GM19438 (cell line): ENCODE results near the gene DUS3L.
A peak's percentile ranks its signal among the peaks of the same experiment; 100 is the strongest.

Experiments used
- ATAC-seq: cut with Tn5 transposase; IDR thresholded peaks from one replicate; pipeline ENCODE4 v1.9.1; 2021; ENCODE audit warnings: low read depth; ENCODE audit not compliant: unreplicated experiment

DUS3L gene, protein sequence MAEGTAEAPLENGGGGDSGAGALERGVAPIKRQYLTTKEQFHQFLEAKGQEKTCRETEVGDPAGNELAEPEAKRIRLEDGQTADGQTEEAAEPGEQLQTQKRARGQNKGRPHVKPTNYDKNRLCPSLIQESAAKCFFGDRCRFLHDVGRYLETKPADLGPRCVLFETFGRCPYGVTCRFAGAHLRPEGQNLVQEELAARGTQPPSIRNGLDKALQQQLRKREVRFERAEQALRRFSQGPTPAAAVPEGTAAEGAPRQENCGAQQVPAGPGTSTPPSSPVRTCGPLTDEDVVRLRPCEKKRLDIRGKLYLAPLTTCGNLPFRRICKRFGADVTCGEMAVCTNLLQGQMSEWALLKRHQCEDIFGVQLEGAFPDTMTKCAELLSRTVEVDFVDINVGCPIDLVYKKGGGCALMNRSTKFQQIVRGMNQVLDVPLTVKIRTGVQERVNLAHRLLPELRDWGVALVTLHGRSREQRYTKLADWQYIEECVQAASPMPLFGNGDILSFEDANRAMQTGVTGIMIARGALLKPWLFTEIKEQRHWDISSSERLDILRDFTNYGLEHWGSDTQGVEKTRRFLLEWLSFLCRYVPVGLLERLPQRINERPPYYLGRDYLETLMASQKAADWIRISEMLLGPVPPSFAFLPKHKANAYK

DNA sequence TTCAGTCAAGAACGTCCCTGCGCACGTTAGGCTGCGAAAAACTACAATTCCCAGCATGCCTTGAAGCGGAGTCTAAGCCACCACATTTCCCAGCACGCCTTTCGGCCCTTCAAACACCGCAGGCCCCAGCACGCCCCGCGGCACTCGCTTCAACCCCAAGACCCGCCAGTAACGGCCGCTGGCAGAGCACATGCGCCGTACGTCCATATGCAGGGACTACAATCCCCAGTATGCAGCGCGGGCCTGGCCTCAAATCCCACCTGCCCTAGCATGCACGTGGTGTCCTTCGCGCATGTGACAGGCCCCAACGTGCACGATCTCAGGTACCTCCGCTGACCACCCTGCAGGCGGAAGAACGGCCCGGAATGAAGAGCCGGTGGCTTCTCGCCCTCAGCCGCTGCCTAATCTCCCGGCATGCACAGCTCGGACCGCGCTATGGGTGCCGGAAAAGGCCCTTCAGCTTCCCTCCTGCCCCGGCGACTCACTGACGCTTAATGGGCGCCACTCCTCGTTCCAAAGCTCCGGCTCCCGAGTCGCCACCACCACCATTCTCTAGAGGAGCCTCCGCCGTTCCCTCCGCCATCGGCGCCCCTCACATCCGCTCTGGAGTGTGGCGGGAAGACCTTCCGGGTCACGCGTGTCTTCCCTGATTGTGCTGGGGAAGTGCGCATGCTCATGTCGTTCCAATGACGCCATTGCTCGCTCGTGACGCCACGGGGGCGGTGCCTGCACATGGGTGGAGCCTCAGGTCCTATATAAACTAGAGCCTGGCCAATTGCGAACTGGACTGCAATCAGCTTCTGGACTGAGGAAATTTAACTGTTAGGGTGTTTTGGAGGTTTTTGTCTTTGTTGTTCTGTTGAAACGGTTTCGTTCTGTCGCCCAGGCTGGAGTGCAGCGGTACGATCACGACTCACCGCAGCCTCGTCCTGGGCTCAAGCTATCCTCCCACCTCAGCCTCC, at the start of gene DUS3L:
TSS of gene DUS3L (minus strand) at position 605 of the 962 bp plus-strand sequence. CDS start at position 583, 22 bp downstream.
- peak; percentile 80 for ATAC-seq

DNA sequence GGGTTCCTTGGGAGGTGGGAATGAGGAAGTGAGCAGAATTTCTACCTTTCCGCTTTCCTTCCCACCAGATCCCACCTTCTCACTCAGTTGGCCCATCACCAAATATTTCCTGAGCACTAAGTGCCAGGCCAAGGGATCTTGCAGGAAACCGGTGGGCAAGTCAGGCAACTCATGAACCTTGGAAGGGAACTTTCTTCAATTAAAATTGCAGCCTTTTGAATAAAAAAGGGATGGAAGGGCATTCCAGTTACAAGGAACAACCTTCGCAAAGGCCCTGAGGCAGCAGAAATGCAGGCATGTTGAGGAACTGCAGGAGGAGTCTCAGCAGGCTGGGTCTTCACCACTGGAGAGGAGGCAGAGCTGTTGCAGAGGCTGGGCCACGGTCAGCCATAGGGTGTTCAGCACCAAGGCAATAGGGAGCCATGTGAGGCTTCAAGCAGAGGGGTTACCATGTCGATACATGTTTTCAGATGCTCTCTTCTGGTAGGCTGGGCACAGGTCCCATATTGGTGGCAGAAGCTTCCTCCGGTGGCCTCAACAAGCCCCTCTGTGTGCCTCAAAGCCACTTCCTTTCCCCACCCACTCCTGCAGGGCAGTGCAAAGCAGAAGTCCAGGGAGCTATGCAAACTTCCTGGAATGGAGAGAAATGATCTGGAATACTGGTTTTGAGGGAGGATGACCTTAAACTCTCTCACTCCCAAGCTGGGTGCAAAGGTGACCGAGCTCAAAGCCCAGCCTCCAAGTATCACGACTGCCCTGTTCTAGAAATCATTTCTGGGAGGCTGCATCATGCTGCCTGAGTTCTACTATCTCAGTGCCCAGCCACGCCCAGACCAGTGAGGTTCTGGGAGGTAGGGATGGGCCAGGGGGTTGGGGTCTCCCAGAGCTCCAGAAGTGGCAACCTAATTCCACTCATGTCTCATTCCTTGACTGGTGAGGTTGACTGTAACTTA, 48.4 kb upstream of the DUS3L start, which contains the start of gene FUT6:
TSS of gene FUT6 (minus strand) at position 638 of the 953 bp plus-strand sequence. CDS start 7,135 bp downstream, outside the sequence.
- no peak for ATAC-seq

DNA sequence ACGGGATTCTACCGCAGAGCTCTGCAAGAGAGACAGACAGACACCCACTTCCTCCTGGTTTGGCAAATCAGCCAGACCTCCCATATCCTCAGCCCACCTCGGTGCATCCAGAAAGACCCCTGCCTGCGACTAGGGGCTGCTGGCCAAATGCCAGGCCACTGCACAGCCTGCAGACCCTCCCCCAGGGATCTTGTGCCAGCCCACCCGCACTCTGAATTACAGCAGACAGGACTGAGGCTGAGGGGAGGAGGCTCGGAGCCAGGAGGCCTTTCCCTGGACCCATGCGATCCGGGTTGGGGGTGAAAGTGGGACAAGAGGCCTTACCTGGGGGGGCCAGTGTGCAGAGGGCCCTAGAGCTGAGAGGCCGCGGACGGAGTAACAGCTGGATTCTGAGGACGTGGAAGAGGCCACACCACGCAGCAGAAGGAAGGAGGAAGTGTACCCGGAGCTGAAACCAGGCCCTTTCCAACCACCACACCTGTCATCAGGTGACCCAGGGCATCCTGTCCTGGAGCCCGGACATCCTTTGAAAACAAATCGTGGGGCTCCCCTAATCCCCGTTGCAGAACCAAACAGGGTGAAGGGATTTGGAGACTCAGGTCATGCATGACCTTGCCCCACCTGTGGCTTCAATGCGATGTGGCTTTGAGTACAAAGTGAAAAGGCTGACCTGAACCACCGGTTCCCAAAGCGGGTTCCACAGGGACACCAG, 47.5 kb upstream of the DUS3L start:
- ATAC-seq, result no peak

DNA sequence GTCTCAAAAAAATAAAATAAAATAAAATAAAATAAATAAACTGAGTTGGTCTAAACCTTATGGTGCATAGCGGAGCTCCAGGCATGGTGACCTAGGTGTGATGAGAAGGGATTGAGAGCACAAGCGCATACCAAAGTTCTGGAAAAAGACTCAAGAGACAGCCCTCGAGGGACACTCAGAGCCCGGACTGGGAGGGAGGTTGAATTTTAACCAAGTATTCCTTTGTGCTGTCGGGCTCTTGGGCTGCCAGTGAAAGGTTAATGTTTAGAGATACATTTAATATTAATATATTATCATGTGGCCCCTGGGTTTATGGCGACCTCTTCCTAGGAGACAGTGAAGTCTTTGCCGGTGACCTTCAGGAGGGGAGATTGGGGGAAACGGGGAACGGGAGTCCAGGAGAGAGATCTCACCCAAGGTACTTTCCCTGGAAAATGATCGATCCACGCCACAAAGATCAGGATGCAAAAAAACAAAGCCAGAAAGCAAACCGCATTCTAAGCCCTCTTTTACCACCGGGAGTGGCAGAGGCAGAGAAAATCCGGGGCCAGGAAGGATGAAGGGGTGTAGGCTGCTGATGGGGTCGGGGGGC, 46.9 kb upstream of the DUS3L start:
- ATAC-seq, result no peak

DNA sequence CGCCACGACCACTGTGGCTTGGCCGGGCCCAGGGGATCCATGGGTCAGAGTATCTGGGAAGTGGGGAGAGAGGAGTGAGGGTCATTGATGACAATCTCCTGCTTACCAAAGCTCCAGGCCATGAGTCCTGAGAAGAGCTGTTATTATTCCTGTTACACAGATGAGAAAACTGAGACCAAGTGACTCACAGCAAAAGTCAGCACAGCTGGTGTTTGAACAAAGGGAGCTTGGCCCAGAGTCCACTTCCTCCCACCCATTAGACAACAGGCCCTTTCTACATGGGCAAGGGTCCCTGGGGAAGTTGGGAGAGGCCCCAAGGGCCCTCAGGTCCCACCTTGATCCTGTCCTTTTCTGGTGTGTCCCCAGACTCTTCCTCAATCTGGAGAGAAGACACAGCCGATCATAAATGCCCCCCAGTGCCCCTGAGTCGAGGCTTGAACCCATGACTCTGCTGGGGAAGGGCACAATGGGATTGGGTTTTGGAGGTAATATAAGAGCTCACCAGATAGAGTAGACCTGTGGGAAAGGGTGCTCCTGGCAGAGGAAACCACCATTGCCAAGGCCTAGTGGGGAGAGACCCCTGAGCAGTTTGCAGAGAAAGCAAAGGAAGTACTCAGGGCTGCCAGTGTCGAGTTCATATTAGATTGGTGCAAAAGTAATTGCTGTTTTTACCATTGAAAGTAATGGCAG, 41.7 kb upstream of the DUS3L start:
- no peak for ATAC-seq

DNA sequence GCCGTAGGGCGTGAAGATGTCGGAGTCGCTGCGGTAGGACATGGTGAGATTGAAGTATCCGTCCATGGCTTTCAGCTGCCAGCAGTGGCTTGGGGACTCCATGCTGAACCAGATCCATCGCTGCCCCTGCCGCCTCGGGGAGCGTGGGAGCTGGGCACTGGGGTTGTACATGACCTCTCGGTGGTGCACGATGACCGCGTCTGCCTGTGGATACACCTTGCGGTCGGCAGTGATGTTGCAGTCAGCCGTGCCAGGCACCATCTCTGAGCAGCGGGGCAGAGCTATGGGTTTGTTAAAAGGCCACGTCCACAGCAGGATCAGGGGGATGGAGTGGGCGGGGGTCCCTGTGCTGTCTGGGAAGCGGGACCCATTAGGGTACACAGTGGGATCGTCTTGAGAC, 41.1 kb upstream of the DUS3L start:
- ATAC-seq, result no peak

DNA sequence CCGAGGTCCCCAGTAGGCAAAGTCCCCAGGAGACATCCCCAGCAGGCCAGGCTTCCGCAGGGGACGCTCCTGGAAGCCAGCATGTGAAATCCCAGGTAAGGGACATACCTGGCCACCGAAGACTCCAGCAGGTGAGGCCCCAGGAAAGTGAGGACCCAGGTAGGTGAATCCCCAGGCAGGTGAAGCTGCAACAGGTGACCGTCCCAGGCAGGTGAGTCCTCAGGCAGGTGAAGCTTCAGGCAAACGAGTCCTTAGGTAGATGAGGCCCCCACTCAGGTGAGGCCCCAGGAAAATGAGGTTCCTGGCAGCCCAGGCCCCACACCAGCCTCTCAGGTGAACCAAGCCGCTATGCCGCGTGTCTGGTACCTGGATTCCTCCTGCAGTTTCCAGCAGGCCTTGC, 40.2 kb upstream of the DUS3L start:
- ATAC-seq, result no peak

DNA sequence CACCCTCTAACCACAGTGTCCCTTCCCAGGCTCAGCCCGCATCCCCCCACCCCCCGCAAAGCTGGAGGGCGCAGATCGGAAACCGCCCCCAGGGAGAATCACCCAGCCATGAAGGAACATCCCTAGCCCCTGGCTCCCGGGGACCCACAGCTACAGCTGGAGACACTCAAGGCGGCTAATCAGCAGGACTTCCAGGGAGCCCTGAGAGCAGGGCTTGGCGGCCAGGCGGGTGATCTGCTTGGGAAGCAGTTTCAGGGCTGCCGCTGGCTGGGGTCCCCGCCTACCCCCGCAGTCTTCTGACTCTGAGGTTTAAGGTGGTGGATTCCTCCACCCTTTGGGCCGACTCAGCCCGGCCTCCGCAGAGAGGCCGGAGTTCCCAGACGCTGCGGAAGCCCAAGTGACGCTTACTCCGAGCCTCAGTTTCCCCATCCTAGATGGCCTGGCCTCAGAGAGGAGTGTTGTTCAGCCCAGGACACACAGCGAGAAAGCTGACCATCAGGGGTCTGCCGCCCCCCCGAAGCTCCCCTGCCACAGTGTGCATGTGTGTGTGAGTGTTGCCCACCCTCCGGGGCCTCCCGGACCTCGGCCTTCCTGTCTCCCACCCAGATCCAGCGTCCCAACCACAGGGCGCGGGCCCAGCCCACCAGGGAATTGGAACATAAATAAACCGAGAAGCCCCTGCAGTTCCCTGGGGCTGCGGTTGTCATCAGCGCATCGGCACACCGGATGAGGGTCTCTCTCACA, 38.8 kb upstream of the DUS3L start:
- no peak for ATAC-seq

DNA sequence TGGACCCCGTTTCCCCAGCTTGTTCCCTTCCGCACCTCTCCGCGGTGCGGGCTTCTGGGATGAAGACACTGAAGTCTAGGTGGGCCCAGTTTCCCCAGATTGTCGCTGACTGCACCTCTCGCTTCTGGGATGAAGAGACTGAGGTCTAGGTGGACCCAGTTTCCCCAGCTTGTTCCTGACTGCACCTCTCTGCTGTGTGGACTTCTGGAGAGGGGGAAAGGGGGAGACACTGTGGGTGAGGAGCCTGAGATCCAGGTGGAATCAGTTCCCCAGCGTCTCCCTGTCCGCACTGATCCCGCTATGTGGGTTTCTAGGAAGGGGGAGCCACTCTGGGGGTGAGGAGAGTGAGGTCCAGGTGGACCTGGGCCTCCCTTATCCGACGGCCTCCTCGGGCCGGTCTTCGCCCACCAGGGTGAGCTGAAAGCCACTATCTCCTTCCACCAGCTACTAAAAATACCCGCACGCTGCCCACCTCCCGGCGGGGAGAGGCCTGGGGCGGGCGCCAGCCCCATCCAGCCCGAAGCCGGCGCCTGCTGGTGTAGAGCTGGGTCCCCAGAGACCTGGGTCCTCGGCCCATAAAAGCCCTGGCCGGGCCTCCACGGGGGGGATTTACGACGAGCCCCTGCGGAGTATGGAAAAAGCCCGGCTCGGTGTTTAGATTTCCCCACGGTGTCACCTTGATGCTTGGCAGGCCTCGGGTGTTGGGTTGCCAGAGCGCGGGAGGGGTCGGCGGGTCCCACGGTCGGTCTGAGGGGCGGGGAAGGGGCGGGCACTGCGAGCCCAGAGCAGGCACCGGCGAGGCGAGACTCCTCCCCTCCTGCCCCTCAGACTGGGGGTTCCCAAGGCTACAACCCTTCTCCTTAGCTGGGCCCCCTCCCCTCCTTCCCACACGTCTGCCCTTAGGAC, 38.0 kb upstream of the DUS3L start:
- no peak for ATAC-seq

DNA sequence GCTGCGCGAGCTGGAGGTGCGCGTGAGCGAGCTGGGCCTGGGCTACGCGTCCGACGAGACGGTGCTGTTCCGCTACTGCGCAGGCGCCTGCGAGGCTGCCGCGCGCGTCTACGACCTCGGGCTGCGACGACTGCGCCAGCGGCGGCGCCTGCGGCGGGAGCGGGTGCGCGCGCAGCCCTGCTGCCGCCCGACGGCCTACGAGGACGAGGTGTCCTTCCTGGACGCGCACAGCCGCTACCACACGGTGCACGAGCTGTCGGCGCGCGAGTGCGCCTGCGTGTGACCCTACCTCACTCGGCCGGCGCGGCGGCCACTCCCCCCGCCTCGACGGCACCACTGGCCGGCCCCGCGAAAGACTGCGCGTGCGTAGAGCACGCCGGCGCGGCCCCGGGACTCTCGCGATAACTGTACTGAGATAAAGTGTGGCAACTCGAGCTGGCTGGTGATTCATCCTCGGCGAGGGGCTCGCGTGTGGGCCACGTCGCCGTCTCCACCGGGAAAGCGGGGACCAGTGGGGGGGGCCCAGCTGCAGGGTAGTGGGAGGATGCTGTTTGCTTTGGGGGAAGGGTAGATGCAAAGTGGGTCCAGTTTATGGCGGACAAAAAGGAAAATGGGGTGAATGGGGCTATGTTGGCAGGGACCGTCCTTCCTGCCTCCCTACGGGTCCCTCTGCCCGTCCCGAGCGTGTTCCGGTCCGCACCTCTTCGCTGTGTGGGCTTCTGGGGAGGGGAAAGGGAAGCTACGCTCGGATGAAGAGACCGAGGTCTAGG, 37.1 kb upstream of the DUS3L start:
- peak; percentile 63 for ATAC-seq

DNA sequence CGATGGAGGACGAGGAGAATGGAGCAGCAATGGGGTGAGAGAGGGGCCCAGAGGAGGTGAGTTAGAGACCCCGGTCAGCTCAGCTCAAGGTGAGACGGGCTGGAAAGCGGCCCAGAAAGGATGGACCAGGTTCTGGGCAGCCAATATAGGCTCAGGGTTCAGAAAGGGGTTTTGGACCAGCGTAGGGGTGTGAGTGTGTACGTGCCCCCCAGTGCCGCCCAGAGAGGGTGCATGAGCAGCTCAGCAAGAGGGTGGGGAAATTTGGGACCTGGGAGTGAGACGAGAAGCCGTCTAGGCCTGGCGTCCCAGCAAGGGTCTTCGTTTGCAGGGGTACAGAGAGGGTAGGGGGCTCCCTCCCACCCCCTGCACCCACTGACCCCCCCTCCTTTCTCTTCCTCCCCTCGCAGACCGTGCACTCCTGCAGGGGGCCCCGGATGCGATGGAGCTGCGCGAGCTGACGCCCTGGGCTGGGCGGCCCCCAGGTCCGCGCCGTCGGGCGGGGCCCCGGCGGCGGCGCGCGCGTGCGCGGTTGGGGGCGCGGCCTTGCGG, 36.5 kb upstream of the DUS3L start:
- no peak for ATAC-seq

DNA sequence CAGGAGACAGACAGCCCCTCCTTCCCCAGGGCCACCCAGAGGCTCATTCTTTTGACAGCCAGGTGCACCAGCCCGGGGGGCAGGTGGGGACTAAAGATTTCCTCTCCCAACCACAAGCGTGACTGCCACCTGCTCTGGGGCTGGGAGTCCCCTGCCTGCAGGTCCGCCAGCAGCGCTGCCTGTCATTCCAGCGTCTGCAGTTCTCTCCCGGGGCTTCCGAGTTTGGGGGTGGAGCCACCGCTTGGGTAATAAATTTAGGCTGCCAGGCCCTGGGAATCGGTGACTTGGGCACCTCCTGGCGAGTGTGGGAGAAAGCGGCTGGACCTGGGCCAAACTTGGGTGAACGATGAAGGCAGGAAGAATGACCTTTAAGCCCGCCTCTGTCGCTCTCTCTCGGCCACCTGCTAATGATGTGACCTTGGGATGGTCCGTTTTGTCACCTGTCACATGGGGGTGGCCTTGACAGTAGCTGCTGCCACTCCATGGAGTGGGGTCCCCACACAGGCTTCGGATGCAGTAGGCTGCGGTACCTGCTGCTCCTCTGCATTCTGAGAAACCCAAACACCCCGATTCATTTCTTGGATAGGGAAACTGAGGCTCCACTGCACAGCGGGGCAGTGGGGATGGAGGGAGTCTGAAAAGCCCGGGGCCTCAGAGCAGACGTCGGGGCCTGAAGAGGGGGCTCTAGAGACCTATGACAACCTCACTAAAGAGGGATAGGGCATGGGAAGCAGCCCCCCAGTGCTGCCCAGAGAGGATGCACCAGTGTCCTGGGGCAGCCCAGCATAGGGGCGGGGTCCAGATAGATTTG, 35.8 kb upstream of the DUS3L start:
- no peak for ATAC-seq

DNA sequence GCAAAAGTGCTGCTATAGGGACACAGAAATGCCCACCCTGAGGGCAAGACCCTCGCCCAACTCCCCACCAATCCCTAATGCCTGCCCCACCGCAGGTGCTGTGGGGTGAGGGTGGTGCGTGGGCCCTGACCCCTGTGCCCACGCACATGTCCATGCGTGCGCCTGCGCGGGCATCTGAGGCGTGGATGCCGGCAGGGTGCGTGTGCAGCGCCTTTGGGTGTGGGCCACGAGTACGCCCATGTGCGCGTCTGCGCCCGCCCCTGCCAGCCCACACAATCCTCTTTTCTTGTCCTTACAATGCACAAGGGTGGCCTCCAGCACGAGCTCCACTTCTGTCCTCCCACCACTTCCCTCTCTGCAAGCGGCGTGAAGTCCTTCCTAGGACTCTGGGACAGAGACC, 34.2 kb upstream of the DUS3L start:
- ATAC-seq, result no peak

DNA sequence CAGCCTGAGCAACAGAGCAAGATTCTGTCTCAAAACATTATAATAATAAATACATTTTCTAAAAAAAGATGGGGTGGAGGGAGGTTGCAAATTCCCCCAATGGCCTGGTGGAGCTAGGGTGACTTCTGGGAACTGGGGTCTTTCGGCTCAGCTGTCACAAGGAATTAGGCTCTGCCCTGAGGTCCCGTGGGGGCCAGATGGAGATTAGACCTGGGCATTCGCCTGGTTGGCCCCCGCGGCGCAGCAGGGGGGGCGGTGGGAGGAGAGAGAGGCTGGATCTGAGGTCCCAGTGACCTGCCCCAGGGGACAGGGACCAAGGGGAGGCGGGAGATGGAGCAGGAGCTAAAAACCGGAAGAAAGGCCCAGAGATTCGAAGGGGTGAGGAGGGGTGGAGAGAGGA, 33.8 kb upstream of the DUS3L start:
- ATAC-seq, result no peak
